Measurements from ENCODE around the gene IGFN1. TPM values are rescaled to one million over a fixed set of nuclear protein-coding genes. Genes with fewer than 3 reads are reported as not detected.

Gene IGFN1
- total RNA-seq, 4 donors from 2014 or later = not detected

DNA sequence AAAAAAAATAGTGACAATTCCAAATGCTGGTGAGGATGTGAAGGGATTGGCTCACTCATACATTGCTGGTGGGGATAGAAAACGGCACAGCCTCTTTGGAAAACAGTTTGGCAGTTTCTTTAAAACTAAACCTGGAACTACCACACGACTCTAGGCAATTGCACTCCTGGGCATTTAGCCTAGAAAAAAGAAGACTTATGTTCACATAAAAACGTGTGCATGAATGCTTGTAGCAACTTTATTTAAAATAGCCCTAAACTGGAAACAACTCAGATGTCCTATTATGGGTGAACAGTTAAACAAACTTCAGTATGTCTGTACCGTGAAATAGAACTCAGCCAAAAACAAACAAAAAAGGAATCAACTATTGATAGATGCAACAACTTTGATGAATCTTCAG lies 26.9 kb upstream of the IGFN1 start:
- TF ChIP-seq POLR2A (IDR thresholded peaks at IDR 0.05) = no peak
- TF ChIP-seq, protein P1, sequence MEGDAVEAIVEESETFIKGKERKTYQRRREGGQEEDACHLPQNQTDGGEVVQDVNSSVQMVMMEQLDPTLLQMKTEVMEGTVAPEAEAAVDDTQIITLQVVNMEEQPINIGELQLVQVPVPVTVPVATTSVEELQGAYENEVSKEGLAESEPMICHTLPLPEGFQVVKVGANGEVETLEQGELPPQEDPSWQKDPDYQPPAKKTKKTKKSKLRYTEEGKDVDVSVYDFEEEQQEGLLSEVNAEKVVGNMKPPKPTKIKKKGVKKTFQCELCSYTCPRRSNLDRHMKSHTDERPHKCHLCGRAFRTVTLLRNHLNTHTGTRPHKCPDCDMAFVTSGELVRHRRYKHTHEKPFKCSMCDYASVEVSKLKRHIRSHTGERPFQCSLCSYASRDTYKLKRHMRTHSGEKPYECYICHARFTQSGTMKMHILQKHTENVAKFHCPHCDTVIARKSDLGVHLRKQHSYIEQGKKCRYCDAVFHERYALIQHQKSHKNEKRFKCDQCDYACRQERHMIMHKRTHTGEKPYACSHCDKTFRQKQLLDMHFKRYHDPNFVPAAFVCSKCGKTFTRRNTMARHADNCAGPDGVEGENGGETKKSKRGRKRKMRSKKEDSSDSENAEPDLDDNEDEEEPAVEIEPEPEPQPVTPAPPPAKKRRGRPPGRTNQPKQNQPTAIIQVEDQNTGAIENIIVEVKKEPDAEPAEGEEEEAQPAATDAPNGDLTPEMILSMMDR (IDR thresholded peaks at IDR 0.05) = no peak
- TF ChIP-seq EP300 (IDR thresholded peaks at IDR 0.05) = no peak
- no peak for TF ChIP-seq POLR2AphosphoS5 (IDR thresholded peaks at IDR 0.05)
- H3K4me3 ChIP-seq = no peak overlapping the region
- 19 to 34% methylated on average over 4 of the region's 4 CpGs for WGBS, 2 donors (ENCODE audit: low coverage in 1 of 2)
- no peaks in the 10 kb centered on the region for H3K36me3 ChIP-seq
- H3K4me1 ChIP-seq = no peaks in the 10 kb centered on the region
- no peaks in the 10 kb centered on the region for H3K9me3 ChIP-seq
- H3K27me3 ChIP-seq = no peaks in the 10 kb centered on the region
- H3K27ac ChIP-seq = no peak overlapping the region
- no peak for ATAC-seq

DNA sequence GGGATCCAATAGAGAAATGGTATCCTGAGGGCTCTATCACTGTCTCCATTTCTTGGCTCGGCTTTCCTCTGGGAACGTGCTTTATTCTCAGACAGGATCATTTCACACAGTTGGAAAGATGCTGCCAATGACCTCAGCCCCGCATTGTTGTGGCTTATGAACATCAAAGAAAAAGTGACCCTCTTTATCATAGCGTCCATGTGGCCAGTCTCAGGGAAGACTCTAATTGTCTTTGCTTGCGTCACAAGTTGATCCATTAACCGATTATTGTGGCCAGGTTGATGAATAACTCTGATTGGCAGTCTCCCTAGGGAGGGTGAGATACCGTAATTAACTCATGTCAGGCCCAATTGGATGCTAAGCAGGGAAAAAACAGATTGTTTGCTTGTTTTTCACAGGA lies 26.0 kb upstream of the IGFN1 start:
- no peak for ATAC-seq
- no peak overlapping the region for H3K4me3 ChIP-seq
- no peaks in the 10 kb centered on the region for H3K4me1 ChIP-seq
- no peak overlapping the region for H3K27ac ChIP-seq
- no peaks in the 10 kb centered on the region for H3K36me3 ChIP-seq
- H3K9me3 ChIP-seq = no peaks in the 10 kb centered on the region
- TF ChIP-seq POLR2AphosphoS5 (IDR thresholded peaks at IDR 0.05) (no peak), EP300 (IDR thresholded peaks at IDR 0.05) (no peak), POLR2A (IDR thresholded peaks at IDR 0.05) (no peak)
- TF ChIP-seq, protein P1 (IDR thresholded peaks at IDR 0.05) = no peak
- WGBS, 2 donors (ENCODE audit: low coverage in 1 of 2) = 58 to 63% methylated on average over 4 to 7 of the region's 7 CpGs
- H3K27me3 ChIP-seq = no peaks in the 10 kb centered on the region

DNA sequence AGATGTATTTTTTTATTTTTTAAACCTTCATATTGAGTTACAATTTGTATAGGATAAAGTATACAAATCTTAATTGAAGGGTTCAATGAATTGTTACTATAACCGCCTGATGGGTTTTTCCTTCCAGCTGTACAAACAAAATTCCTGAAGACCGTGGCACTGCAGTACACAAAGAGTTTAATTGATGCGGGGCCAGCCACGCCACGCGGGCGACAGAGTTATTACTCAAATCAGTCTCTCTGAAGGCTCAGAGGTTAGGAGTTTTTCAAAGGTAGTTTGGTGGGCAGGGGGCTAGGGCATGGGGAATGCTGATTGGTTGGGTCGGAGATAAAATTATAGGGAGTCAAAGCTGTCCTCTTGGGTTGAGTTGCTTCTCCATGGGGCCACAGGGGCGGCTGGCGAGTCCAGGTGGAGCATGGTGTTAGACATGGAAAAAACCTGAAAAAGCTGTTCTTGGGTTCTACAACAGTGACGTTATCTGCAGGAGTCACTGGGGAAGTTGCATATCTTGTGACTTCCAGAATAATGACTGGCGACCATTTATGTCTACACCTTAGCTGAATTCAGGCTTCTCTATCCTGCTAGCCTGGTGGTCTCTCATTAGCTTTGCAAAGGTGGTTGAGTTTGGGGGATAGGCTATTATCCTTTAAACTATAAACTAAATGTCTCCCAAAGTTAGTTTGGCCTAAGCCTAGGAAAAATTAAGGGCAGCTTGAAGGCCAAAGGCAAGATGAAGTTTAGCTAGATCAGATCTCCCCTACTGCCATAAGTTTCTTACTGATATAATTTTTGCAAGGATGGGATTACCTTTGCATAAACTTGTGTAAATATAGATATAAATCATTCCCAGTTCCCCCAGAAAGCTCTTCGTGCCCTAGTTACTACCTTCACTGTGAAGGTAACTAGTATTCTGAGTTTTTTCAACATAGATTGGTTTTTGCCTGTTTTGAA lies 23.3 kb upstream of the IGFN1 start:
- Histone ChIP-seq H3K27ac (no peak overlapping the region), H3K9me3 (no peaks in the 10 kb centered on the region), H3K27me3 (no peaks in the 10 kb centered on the region), H3K4me1 (peaks cover 0 to 16% (median 6%) of the 10 kb centered on the region in 3 donors), H3K36me3 (no peaks in the 10 kb centered on the region), H3K4me3 (no peak overlapping the region)
- TF ChIP-seq, protein P1 (IDR thresholded peaks at IDR 0.05) = no peak
- TF ChIP-seq POLR2AphosphoS5 (IDR thresholded peaks at IDR 0.05) (no peak), EP300 (IDR thresholded peaks at IDR 0.05) (no peak), POLR2A (IDR thresholded peaks at IDR 0.05) (no peak)
- ATAC-seq = no peak
- WGBS, 2 donors (ENCODE audit: low coverage in 1 of 2) = 70% methylated on average over 12 to 13 of the region's 13 CpGs

DNA sequence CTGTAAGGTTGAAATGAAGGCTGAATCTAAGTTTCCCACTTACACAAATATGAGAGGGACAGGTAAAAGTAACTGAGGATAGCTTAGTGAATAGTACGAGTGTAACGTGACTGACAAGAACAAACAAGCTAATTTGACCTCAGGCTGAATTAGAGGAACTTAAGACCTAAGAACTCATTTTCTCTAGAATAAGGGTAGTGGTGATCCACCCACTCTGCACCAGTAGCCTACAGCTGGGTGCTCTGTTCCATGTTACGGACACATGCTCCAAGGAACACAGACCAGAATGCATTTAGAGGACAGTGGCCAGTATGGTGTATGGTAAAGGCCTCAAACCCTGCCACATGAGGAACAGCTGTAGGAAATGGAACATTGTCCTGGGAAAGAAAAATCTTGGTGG lies 21.4 kb upstream of the IGFN1 start:
- no peaks in the 10 kb centered on the region for H3K27me3 ChIP-seq
- TF ChIP-seq EP300 (IDR thresholded peaks at IDR 0.05) (no peak), POLR2AphosphoS5 (IDR thresholded peaks at IDR 0.05) (no peak), POLR2A (IDR thresholded peaks at IDR 0.05) (no peak)
- TF ChIP-seq, protein P1 (IDR thresholded peaks at IDR 0.05) = no peak

More for the DNA sequence above, 21.4 kb upstream of the IGFN1 start:
- Histone ChIP-seq H3K36me3 (no peaks in the 10 kb centered on the region), H3K9me3 (no peaks in the 10 kb centered on the region), H3K4me1 (peaks cover 0 to 16% (median 6%) of the 10 kb centered on the region in 3 donors), H3K4me3 (no peak overlapping the region), H3K27ac (no peak overlapping the region)
- WGBS, 2 donors (ENCODE audit: low coverage in 1 of 2) = 67 to 74% methylated on average over 3 of the region's 3 CpGs
- ATAC-seq = no peak
